K562 (cell line): ENCODE results near the gene HS2ST1. TPM values are rescaled to one million over a fixed set of nuclear protein-coding genes. Genes with fewer than 3 reads are reported as not detected.

ENCODE experiments used
- ARID1B ChIP-seq: fragments of 450-650 bp; IDR thresholded peaks from 2 replicates; pipeline ENCODE4 v1.6.1; 2016; ENCODE audit warnings: antibody characterized with exemption, mild to moderate bottlenecking, inconsistent platforms
- CBFA2T3 ChIP-seq: fragments of 450-650 bp; IDR thresholded peaks from 2 replicates; pipeline ENCODE4 v1.6.1; 2017
- GABPB1 ChIP-seq: sonication (generic); formaldehyde crosslinking; IDR thresholded peaks from 2 replicates; pipeline ENCODE4 v1.8.0; 2022; ENCODE audit warnings: mild to moderate bottlenecking, missing genetic modification reagents
- HDAC3 ChIP-seq: fragments of 450-650 bp; IDR thresholded peaks from 2 replicates; pipeline ENCODE4 v1.6.1; 2018; ENCODE audit warnings: borderline replicate concordance, mild to moderate bottlenecking, moderate library complexity; ENCODE audit not compliant: partially characterized antibody
- HEY1 ChIP-seq: fragments of 250-450 bp; sonication (Bioruptor Pico); IDR thresholded peaks from 2 replicates; pipeline ENCODE4 v1.5.0; 2020; ENCODE audit warnings: mild to moderate bottlenecking, moderate library complexity, borderline replicate concordance
- LCOR ChIP-seq: sonication (generic); formaldehyde crosslinking; IDR thresholded peaks from 2 replicates; pipeline ENCODE4 v1.8.0; 2022; ENCODE audit warnings: mild to moderate bottlenecking, missing genetic modification reagents
- MAZ ChIP-seq, 2 experiments: fragments of 450-650 bp in 1 of 2; sonication (generic) in 1 of 2; formaldehyde crosslinking; IDR thresholded peaks in 1 of 2; conservative IDR thresholded peaks in 1 of 2; 2 replicates each; pipeline versions ENCODE4 v1.4.0 to v1.5.0; 2020; ENCODE audit warnings: mild to moderate bottlenecking in 1 of 2, missing genetic modification reagents in 1 of 2
- MCM2 ChIP-seq: fragments of 450-650 bp; IDR thresholded peaks from 2 replicates; pipeline ENCODE4 v1.6.1; 2017; ENCODE audit warnings: low read depth, mild to moderate bottlenecking
- NFE2L1 ChIP-seq: fragments of 450-650 bp; IDR thresholded peaks from 2 replicates; pipeline ENCODE4 v1.6.1; 2016; ENCODE audit warnings: missing genetic modification characterization, low read depth, mild to moderate bottlenecking, missing compliant biosample characterization, moderate library complexity, borderline replicate concordance
- TBL1XR1 ChIP-seq, 2 experiments: IDR thresholded peaks; 2 replicates each; pipeline ENCODE4 v1.6.1; 2012; ENCODE audit warnings: improper control_type of control experiment in 2 of 2, low read length in 2 of 2, mild to moderate bottlenecking in 1 of 2
- TCF7 ChIP-seq: sonication (generic); IDR thresholded peaks from 2 replicates; pipeline ENCODE4 v1.6.1; 2016; ENCODE audit warnings: antibody characterized with exemption, borderline replicate concordance
- TEAD2 ChIP-seq: fragments of 450-650 bp; IDR thresholded peaks from 2 replicates; pipeline ENCODE4 v1.6.1; 2016; ENCODE audit warnings: missing genetic modification characterization, control low read depth, missing compliant biosample characterization
- ZC3H11A ChIP-seq: IDR thresholded peaks from 2 replicates; pipeline ENCODE4 v1.6.1; 2012; ENCODE audit warnings: low read depth, low read length, improper control_type of control experiment
- ZEB2 ChIP-seq: fragments of 450-650 bp; IDR thresholded peaks from 2 replicates; pipeline ENCODE4 v1.6.1; 2016
- ZNF644 ChIP-seq: fragments of 200-800 bp; sonication (Bioruptor generic); IDR thresholded peaks from 2 replicates; pipeline ENCODE4 v1.6.1; 2016; ENCODE audit warnings: low read depth, missing genetic modification characterization, missing compliant biosample characterization
- polyA plus RNA-seq, 8 experiments: library from polyadenylated mRNA; depleted of rRNA in 4 of 8; stranded (reverse) in 5 of 8; unstranded in 3 of 8; fragments of >200 nt; fragmentation: Nextera tagmentation in 2 of 8; fragmentation: Illumina TruSeq in 1 of 8; extraction: Ambion mirVana in 2 of 8; extraction: Trizol in 1 of 8; gene quantifications; 2 replicates each; pipeline versions ENCODE4 v1.2.1 to v1.2.3, GENCODE V29; 2011 to 2014; ENCODE audit warnings: inconsistent platforms in 1 of 8, missing spikeins in 1 of 8
- total RNA-seq, 7 experiments: library from RNA; depleted of rRNA in 6 of 7; stranded (reverse); fragments of >200 nt in 6 of 7; fragmentation: Illumina TruSeq in 2 of 7; extraction: Trizol in 2 of 7; gene quantifications; 2 replicates each; pipeline versions ENCODE4 v1.2.1 to v1.2.3, GENCODE V29; 2011 to 2021; ENCODE audit warnings: low replicate concordance in 1 of 7
- TF ChIP-seq, protein P1 (sequence below): fragments of 250-450 bp; sonication (Bioruptor Pico); IDR thresholded peaks from 2 replicates; pipeline ENCODE4 v1.8.0; 2022; ENCODE audit warnings: moderate library complexity, mild to moderate bottlenecking, inconsistent platforms
- TF ChIP-seq, protein P2 (sequence below): fragments of 250-450 bp; sonication (Bioruptor Pico); IDR thresholded peaks from 2 replicates; pipeline ENCODE4 v1.5.0; 2021; ENCODE audit warnings: mild to moderate bottlenecking, moderate library complexity
- TF ChIP-seq, protein P3 (sequence below): sonication (generic); formaldehyde crosslinking; IDR thresholded peaks from 2 replicates; pipeline ENCODE4 v1.8.0; 2022; ENCODE audit warnings: mild to moderate bottlenecking, missing genetic modification reagents
- TF ChIP-seq, protein P4 (sequence below): sonication (generic); formaldehyde crosslinking; IDR thresholded peaks from 2 replicates; pipeline ENCODE4 v1.4.0; 2020; ENCODE audit warnings: mild to moderate bottlenecking, missing genetic modification reagents

Gene HS2ST1
- total and polyA plus RNA-seq, 9 of the 15 experiments (the other 6 are each of a cell fraction or from before 2014, with no cell fraction given) = 7.7 to 43.3 (median 25.8) TPM

DNA sequence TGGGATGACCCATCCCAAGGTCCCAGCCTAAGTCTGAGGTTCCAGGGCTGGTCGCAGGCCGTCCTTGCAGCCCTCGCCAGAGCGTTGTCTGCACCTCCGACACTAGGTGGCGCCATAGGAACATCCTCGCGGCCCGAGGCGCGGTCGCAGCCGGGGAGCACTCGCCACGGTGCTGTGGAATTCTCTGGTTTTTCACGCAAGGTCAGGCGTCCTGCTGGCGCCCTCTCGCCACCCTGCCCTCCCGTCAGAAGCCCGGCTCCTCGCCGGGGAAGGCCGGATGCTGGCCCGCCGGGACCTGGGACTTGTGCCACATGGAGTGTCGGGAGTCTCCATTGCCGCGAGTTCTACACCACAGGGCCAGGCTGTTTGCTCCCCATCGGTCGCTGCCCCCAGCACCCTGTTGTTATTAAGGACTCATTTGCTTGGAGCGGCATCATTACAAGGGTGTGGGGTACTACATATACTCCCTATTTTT lies 217.4 kb downstream of the HS2ST1 start (continued):
- TF ChIP-seq ZNF644 (tag) (no peak), HEY1 (no peak), HDAC3 (no peak), TEAD2 (tag) (no peak), NFE2L1 (tag) (no peak), TBL1XR1 (IDR thresholded peaks at IDR 0.05; ENCODE audit: low read length in 2 of 2) (no peak), GABPB1 (CRISPR knock-in tag) (peak; percentile 66), MCM2 (no peak), TCF7 (no peak), ZEB2 (no peak), ARID1B (no peak), LCOR (0 out of 2 replicates have a peak, but pooled peaks have one; percentile 77), MAZ (CRISPR knock-in tag; conservative IDR thresholded peaks at IDR 0.05 in 1 of 2, IDR thresholded peaks at IDR 0.05 in 1 of 2) (peak in 1 of 2 experiments; percentile 60; a peak in 2 of 4 replicates), ZC3H11A (no peak), CBFA2T3 (no peak)
- TF ChIP-seq, protein P1, sequence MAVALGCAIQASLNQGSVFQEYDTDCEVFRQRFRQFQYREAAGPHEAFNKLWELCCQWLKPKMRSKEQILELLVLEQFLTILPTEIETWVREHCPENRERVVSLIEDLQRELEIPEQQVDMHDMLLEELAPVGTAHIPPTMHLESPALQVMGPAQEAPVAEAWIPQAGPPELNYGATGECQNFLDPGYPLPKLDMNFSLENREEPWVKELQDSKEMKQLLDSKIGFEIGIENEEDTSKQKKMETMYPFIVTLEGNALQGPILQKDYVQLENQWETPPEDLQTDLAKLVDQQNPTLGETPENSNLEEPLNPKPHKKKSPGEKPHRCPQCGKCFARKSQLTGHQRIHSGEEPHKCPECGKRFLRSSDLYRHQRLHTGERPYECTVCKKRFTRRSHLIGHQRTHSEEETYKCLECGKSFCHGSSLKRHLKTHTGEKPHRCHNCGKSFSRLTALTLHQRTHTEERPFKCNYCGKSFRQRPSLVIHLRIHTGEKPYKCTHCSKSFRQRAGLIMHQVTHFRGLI (CRISPR knock-in tag) = no peak
- TF ChIP-seq, protein P2, sequence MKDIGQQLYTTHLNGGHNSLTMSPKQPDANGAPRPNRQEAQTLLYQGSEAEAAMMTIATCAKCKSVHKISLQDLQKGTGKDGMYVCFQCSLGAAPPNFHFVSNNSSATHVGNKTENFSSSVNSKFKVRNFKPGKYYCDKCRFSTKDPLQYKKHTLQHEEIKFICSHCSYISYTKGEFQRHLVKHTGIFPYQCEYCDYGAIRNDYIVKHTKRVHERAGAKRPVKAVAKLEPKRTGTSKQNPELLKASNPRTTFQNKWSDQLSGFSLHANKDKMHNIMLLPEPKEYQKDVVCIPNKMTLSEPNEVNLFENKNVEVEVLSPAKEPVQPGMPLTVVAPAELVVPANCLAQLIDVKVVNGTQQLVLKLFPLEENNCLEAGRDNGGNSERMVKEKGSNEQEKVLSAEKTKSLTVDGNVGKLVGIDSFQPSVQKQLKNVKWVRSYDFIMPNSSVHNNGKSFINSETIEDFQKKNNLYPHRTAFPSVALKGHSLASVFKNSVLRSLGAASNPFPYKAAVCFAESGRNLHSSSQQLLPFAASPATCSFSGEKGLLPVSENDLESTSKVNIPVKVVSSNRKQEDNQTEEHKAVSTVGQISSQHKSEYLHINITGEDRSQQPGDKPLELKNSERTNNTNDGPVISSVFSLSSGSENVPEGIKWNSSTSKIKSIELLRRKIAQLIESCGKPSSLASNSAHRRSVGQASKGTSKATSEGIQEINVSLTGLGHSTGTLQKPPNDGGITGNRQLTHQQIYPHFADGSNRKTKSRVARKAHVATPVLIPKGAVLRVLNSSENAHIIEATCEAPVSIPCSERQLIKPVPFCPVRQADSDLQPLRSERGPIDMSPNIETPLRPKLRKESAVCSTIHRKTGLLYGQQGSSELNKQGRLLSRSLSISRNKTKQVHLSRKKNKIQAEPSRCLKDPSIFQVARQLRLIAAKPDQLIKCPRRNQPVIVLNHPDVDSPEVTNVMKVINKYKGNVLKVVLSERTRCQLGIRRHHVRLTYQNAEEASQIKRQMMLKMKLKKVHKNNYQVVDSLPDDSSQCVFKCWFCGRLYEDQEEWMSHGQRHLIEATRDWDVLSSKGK (CRISPR knock-in tag) = no peak
- TF ChIP-seq, protein P3, sequence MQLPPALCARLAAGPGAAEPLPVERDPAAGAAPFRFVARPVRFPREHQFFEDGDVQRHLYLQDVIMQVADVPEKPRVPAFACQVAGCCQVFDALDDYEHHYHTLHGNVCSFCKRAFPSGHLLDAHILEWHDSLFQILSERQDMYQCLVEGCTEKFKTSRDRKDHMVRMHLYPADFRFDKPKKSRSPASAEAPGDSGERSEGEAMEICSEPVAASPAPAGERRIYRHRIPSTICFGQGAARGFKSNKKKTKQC (CRISPR knock-in tag) = 0 out of 2 replicates have a peak, but pooled peaks have one; percentile 56
- TF ChIP-seq, protein P4, sequence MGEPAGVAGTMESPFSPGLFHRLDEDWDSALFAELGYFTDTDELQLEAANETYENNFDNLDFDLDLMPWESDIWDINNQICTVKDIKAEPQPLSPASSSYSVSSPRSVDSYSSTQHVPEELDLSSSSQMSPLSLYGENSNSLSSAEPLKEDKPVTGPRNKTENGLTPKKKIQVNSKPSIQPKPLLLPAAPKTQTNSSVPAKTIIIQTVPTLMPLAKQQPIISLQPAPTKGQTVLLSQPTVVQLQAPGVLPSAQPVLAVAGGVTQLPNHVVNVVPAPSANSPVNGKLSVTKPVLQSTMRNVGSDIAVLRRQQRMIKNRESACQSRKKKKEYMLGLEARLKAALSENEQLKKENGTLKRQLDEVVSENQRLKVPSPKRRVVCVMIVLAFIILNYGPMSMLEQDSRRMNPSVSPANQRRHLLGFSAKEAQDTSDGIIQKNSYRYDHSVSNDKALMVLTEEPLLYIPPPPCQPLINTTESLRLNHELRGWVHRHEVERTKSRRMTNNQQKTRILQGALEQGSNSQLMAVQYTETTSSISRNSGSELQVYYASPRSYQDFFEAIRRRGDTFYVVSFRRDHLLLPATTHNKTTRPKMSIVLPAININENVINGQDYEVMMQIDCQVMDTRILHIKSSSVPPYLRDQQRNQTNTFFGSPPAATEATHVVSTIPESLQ (CRISPR knock-in tag) = no peak
